T-cell (primary cell): Measurements from ENCODE around the gene ANKLE2. TPM values are rescaled to one million over a fixed set of nuclear protein-coding genes. Genes with fewer than 3 reads are reported as not detected.

ENCODE experiments used
- ATAC-seq, 4 experiments: fragments of 200-7000 bp in 3 of 4; fragments of 150-1000 bp in 1 of 4; cut with Tn5 transposase; replicated peaks in 1 of 4; 1 replicate in 3 of 4; 2 replicates in 1 of 4; pipeline ENCODE4 v1.10.0; 2021; ENCODE audit warnings: moderate library complexity in 3 of 4, mild to moderate bottlenecking in 2 of 4, moderate number of reproducible peaks in 1 of 4
- CTCF ChIA-PET, 2 donors: fragments of 300-600 bp; sonication (Branson Sonifier 250); formaldehyde crosslinking; loops; one replicate each; lab custom pipeline; 2022; ENCODE audit warnings: antibody characterized with exemption in 2 of 2; lab: Charles Lee
- POLR2A ChIA-PET, 2 donors: fragments of 300-600 bp; sonication (Branson Sonifier 250); formaldehyde crosslinking; loops; one replicate each; lab custom pipeline; 2022; ENCODE audit warnings: antibody characterized with exemption in 2 of 2; lab: Charles Lee
- DNase-seq, 35 experiments: peaks; one replicate each; pipeline versions ENCODE4 v3.0.0 to v3.0.0-alpha.2; 2013 to 2023
- H3K27ac ChIP-seq: one replicate; pipeline ENCODE4 v1.5.1; 2013; ENCODE audit warnings: low read length
- H3K27me3 ChIP-seq, 2 experiments: replicated peaks in 1 of 2; 1 replicate in 1 of 2; 2 replicates in 1 of 2; pipeline versions ENCODE4 v1.6.1 to v1.7.0; 2013; ENCODE audit warnings: low read length in 1 of 2, mixed read lengths in 1 of 2; ENCODE audit not compliant: control insufficient read depth in 2 of 2, insufficient read depth in 2 of 2; ENCODE audit errors: extremely low read depth in 1 of 2
- H3K36me3 ChIP-seq, 2 donors: 1 replicate in 1 of 2; 2 replicates in 1 of 2; pipeline versions ENCODE4 v1.6.1 to v1.7.0; 2013; ENCODE audit warnings: low read length in 1 of 2; ENCODE audit not compliant: control insufficient read depth in 2 of 2, insufficient read depth in 1 of 2; ENCODE audit errors: extremely low read depth in 1 of 2
- H3K4me1 ChIP-seq, 2 experiments: 1 replicate in 1 of 2; 2 replicates in 1 of 2; pipeline versions ENCODE4 v1.6.1 to v1.7.0; 2013; ENCODE audit warnings: low read length in 2 of 2, mixed read lengths in 1 of 2; ENCODE audit not compliant: insufficient read depth in 2 of 2, control insufficient read depth in 1 of 2; ENCODE audit errors: extremely low read depth in 1 of 2
- H3K4me3 ChIP-seq, 2 donors: 1 replicate in 1 of 2; 2 replicates in 1 of 2; pipeline versions ENCODE4 v1.5.1 to v1.7.0; 2013; ENCODE audit warnings: mild to moderate bottlenecking in 2 of 2, low read length in 1 of 2, moderate library complexity in 1 of 2; ENCODE audit not compliant: control insufficient read depth in 1 of 2; ENCODE audit errors: extremely low read depth in 1 of 2
- H3K9me3 ChIP-seq: 2 replicates; pipeline ENCODE4 v1.7.0; 2013
- H3K27ac Mint-ChIP-seq, 2 donors: one replicate each; pipeline ENCODE4 v1.8.0; 2020 to 2021; ENCODE audit warnings: mild to moderate bottlenecking in 2 of 2, mixed read lengths in 2 of 2
- H3K27me3 Mint-ChIP-seq, 2 donors: one replicate each; pipeline ENCODE4 v1.8.0; 2021 to 2022; ENCODE audit warnings: mixed read lengths in 2 of 2
- H3K36me3 Mint-ChIP-seq: one replicate; pipeline ENCODE4 v1.8.0; 2021; ENCODE audit warnings: mixed read lengths
- H3K4me1 Mint-ChIP-seq, 3 donors: one replicate each; pipeline ENCODE4 v1.8.0; 2020 to 2022; ENCODE audit warnings: mixed read lengths in 3 of 3, mild to moderate bottlenecking in 1 of 3
- H3K4me3 Mint-ChIP-seq, 3 donors: one replicate each; pipeline ENCODE4 v1.8.0; 2020 to 2022; ENCODE audit warnings: mild to moderate bottlenecking in 3 of 3, mixed read lengths in 3 of 3, moderate library complexity in 3 of 3
- H3K9me3 Mint-ChIP-seq, 3 donors: one replicate each; pipeline ENCODE4 v1.8.0; 2020 to 2022; ENCODE audit warnings: mixed read lengths in 3 of 3
- WGBS: methylation state at CpG from one replicate; pipeline ENCODE4 v1.1.5; 2013; ENCODE audit warnings: missing lambda C conversion rate; ENCODE audit not compliant: insufficient coverage; 5-methylcytosine and 5-hydroxymethylcytosine counted together
- total RNA-seq, 35 experiments: library from RNA in 6 of 35; stranded (reverse) in 6 of 35; fragments of 120-200 nt in 1 of 35; gene quantifications; one replicate each; pipeline versions ENCODE4 v1.2.1 to v1.2.4 and lab custom pipeline; 2013 to 2026

The ANKLE2 gene
- total RNA-seq, 5 donors from 2014 or later (not counting 1 experiment from before 2014, with no cell fraction given), result 88.1 to 106 (median 94.3) TPM

- no CpG with 5 or more reads among the region's 2 CpGs for WGBS
Measured at GRCh38 chr12:132708150-132708549, 53.5 kb downstream of the ANKLE2 start.

GRCh38 chr12:132707241-132707640 lies 54.4 kb downstream of the ANKLE2 start:
- peaks cover 0 to 14% (median 13%) of the 10 kb centered on the region in 3 donors for H3K9me3 Mint-ChIP-seq
- WGBS, result 89% methylated on average over 6 of the region's 6 CpGs
- no peak overlapping the region for H3K27ac Mint-ChIP-seq
- no peak overlapping the region for H3K4me3 ChIP-seq
- peaks cover 12 to 16% (median 15%) of the 10 kb centered on the region in 3 donors for H3K4me1 Mint-ChIP-seq
- CTCF ChIA-PET, result interaction anchor here in 1 of 2 donors (0.6 kb wide), 2 partner anchors 12 to 759 kb away, joined by 3 to 4 read pairs; no protein-coding TSS in a partner anchor
- H3K27me3 Mint-ChIP-seq, result no peaks in the 10 kb centered on the region
- no peak for DNase-seq
- H3K27me3 ChIP-seq, result no peaks in the 10 kb centered on the region
- H3K9me3 ChIP-seq, result no peaks in the 10 kb centered on the region
- no peak for ATAC-seq
- H3K4me3 Mint-ChIP-seq, result no peak overlapping the region
- H3K36me3 ChIP-seq, result no peaks in the 10 kb centered on the region
- peaks cover 24% of the 10 kb centered on the region for H3K36me3 Mint-ChIP-seq
- no peak overlapping the region for H3K27ac ChIP-seq
- H3K4me1 ChIP-seq, result peaks cover 8 to 19% of the 10 kb centered on the region in 2 experiments
- POLR2A ChIA-PET, result no interaction called here

More at GRCh38 chr12:132708150-132708549, 53.5 kb downstream of the ANKLE2 start:
- Mint-ChIP-seq H3K27ac (no peak overlapping the region), H3K27me3 (no peaks in the 10 kb centered on the region), H3K4me1 (peaks cover 17 to 23% (median 18%) of the 10 kb centered on the region in 3 donors), H3K36me3 (peaks cover 24% of the 10 kb centered on the region), H3K9me3 (peaks cover 0 to 14% (median 13%) of the 10 kb centered on the region in 3 donors), H3K4me3 (peak overlapping the region in 2 of 3 donors; percentile 43 to 89)
- ChIA-PET POLR2A (no interaction called here), CTCF (no interaction called here)
- ATAC-seq (no peak), DNase-seq (no peak)
- no peaks in the 10 kb centered on the region for H3K36me3 ChIP-seq
- no peaks in the 10 kb centered on the region for H3K9me3 ChIP-seq
- no peak overlapping the region for H3K27ac ChIP-seq
- no peaks in the 10 kb centered on the region for H3K27me3 ChIP-seq
- peaks cover 9 to 19% of the 10 kb centered on the region in 2 experiments for H3K4me1 ChIP-seq
- no peak overlapping the region for H3K4me3 ChIP-seq

GRCh38 chr12:132703641-132704040 lies 58.0 kb downstream of the ANKLE2 start:
- Histone ChIP-seq H3K36me3 (peaks cover 0 to 4% of the 10 kb centered on the region in 2 donors), H3K27ac (no peak overlapping the region), H3K4me1 (no peaks in the 10 kb centered on the region), H3K4me3 (no peak overlapping the region), H3K9me3 (no peaks in the 10 kb centered on the region), H3K27me3 (no peaks in the 10 kb centered on the region)
- POLR2A ChIA-PET, result interaction anchor here in 1 of 2 donors (0.9 kb wide), 1 partner anchor 8 kb away, joined by 3 read pairs; no protein-coding TSS in a partner anchor
- CTCF ChIA-PET, result no interaction called here
- H3K4me1 Mint-ChIP-seq, result peaks cover 0 to 5% (median 2%) of the 10 kb centered on the region in 3 donors
- 98% methylated on average over 9 of the region's 9 CpGs for WGBS
- DNase-seq, result no peak
- no peak for ATAC-seq
- H3K36me3 Mint-ChIP-seq, result peaks cover 36% of the 10 kb centered on the region
- H3K4me3 Mint-ChIP-seq, result no peak overlapping the region
- no peaks in the 10 kb centered on the region for H3K27me3 Mint-ChIP-seq
- no peak overlapping the region for H3K27ac Mint-ChIP-seq
- H3K9me3 Mint-ChIP-seq, result peaks cover 0 to 14% (median 13%) of the 10 kb centered on the region in 3 donors

GRCh38 chr12:132702640-132703039 lies 59.0 kb downstream of the ANKLE2 start:
- DNase-seq (no peak), ATAC-seq (no peak)
- POLR2A ChIA-PET, result no interaction called here
- no peaks in the 10 kb centered on the region for H3K27me3 Mint-ChIP-seq
- H3K27ac Mint-ChIP-seq, result no peak overlapping the region
- H3K27me3 ChIP-seq, result no peaks in the 10 kb centered on the region
- peaks cover 0 to 8% (median 7%) of the 10 kb centered on the region in 3 donors for H3K9me3 Mint-ChIP-seq
- no peaks in the 10 kb centered on the region for H3K9me3 ChIP-seq
- WGBS, result 77% methylated on average over 3 of the region's 4 CpGs
- peaks cover 33% of the 10 kb centered on the region for H3K36me3 Mint-ChIP-seq
- CTCF ChIA-PET, result no interaction called here
- no peaks in the 10 kb centered on the region for H3K4me1 ChIP-seq
- no peak overlapping the region for H3K4me3 Mint-ChIP-seq
- no peak overlapping the region for H3K27ac ChIP-seq
- H3K36me3 ChIP-seq, result peaks cover 0 to 5% of the 10 kb centered on the region in 2 donors
- peaks cover 0 to 5% (median 2%) of the 10 kb centered on the region in 3 donors for H3K4me1 Mint-ChIP-seq
- H3K4me3 ChIP-seq, result no peak overlapping the region

- H3K27ac ChIP-seq, result no peak overlapping the region
- Mint-ChIP-seq H3K4me3 (no peak overlapping the region), H3K27ac (no peak overlapping the region), H3K36me3 (peaks cover 37% of the 10 kb centered on the region), H3K27me3 (no peaks in the 10 kb centered on the region), H3K9me3 (no peaks in the 10 kb centered on the region), H3K4me1 (peaks cover 0 to 5% (median 0%) of the 10 kb centered on the region in 3 donors)
- H3K27me3 ChIP-seq, result no peaks in the 10 kb centered on the region
- H3K4me1 ChIP-seq, result no peaks in the 10 kb centered on the region
- H3K36me3 ChIP-seq, result peaks cover 4 to 14% of the 10 kb centered on the region in 2 donors
- H3K4me3 ChIP-seq, result no peak overlapping the region
- ChIA-PET CTCF (no interaction called here), POLR2A (no interaction called here)
- WGBS, result 87% methylated on average over 5 of the region's 10 CpGs
- no peaks in the 10 kb centered on the region for H3K9me3 ChIP-seq
- ATAC-seq, result no peak
- no peak for DNase-seq
Measured at GRCh38 chr12:132700212-132700822, 61.3 kb downstream of the ANKLE2 start.

GRCh38 chr12:132698341-132698740 lies 63.3 kb downstream of the ANKLE2 start:
- Histone ChIP-seq H3K27me3 (no peaks in the 10 kb centered on the region), H3K36me3 (peaks cover 4 to 14% of the 10 kb centered on the region in 2 donors), H3K4me1 (no peaks in the 10 kb centered on the region), H3K9me3 (no peaks in the 10 kb centered on the region), H3K27ac (no peak overlapping the region), H3K4me3 (no peak overlapping the region)
- H3K9me3 Mint-ChIP-seq, result no peaks in the 10 kb centered on the region
- peaks cover 24% of the 10 kb centered on the region for H3K36me3 Mint-ChIP-seq
- H3K4me3 Mint-ChIP-seq, result no peak overlapping the region
- DNase-seq (no peak), ATAC-seq (no peak)
- no peaks in the 10 kb centered on the region for H3K27me3 Mint-ChIP-seq
- CTCF ChIA-PET, result no interaction called here
- POLR2A ChIA-PET, result no interaction called here
- peaks cover 0 to 2% (median 0%) of the 10 kb centered on the region in 3 donors for H3K4me1 Mint-ChIP-seq
- 100% methylated on average over 1 of the region's 5 CpGs for WGBS
- H3K27ac Mint-ChIP-seq, result no peak overlapping the region
